ENCODE results near the gene SAMD7.

Gene SAMD7

GRCh38 chr3:169913323-169913722 is 2.0 kb downstream of the SAMD7 start:
- no peak for DNase-seq (ENCODE audit: low read depth)

DNA sequence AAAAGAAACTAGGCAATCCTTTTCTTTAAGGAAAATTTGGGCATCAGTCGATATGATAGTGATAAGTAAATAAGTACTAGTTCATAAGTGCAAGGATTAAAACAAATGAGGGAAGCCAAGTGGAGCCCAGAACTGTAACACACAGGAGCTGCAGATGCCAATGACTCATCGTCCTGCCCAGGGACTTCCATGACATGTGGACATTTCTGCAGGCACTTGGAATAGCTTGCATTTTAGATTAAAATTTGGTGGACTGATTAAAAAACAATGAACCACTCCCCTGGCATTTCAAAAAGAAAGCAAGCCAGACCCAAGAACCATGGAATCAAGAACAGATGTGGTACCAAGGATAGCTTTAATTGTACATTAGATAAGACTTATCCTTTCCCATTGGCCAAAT is 2.9 kb downstream of the SAMD7 start:
- no peak for DNase-seq (ENCODE audit: low read depth)

DNA sequence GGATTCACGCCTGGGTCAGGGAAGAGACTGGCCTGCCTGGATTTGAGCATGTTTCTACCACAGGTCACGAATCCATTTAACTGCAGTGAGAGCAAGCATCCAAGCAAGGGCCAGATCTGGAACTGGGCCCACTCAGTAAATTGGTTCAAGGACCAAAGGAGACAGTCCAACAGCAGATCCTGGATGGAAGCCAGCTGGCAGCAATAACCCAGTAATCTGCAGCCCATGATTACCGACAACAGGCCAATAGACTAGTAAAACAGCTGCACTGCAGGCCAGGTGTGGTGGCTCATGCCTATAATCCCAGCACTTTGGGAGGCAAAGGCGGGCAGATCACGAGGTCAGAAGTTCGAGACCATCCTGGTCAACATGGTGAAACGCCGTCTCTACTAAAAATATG is 11.8 kb downstream of the SAMD7 start:
- no peak for DNase-seq (ENCODE audit: low read depth)

DNA sequence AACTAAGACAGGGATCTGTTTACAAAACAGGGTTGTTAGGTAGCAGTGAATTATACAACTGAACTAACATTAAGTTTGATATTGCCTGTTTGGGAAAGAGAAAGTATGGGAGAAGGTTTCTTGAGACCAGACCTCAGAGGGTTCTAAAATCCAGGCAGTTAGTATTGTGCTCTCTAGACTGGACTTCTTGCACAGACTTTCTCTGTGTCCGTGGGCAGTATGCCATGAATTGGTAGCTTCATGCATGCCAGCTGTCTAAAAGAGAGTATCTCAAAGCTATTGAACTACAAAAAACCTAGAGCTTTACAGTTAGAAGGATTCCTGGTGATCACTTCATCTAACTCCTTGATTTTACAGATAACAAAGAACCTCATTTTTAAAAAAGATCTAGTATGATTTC is 12.5 kb downstream of the SAMD7 start:
- no peak for DNase-seq (ENCODE audit: low read depth)

GRCh38 chr3:169929830-169930519 is 18.6 kb downstream of the SAMD7 start:
- no peak for DNase-seq (ENCODE audit: low read depth)

GRCh38 chr3:169930843-169931242 is 19.5 kb downstream of the SAMD7 start:
- no peak for DNase-seq (ENCODE audit: low read depth)

DNA sequence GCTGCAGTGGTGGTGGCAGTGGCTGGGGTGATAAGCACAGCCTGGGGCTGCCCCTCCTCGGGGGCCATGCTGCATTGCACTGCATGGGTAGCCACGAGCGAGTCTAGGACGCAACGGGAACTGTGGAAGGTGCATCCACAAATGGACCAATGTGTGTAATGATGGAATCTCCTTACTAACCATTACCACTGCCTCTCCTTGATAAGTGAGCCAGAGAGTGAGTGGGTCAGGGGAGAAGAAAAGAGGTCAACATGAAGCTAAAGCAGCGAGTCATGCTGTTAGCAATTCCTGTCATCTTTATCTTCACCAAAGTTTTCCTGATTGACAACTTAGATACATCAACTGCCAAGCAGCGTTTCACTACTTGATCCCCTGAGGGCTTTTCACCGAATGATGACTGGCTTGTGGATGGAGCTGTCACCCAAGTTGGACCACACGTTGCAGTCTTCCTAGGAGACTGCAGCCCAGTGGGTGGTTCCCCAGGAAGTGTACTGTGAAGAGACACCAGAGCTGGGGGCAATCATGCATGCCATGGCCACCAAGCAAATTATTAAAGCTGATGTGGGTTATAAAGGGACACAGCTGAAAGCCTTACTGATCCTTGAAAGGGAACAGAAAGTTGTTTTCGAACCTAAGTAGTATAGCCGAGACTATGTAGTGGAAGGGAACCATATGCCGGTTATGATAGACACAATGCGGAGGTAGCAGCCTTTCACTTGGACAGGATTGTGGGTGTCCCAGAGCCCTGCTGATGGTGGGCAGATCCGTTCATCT is 20.6 kb downstream of the SAMD7 start:
- no peak for DNase-seq (ENCODE audit: low read depth)

DNA sequence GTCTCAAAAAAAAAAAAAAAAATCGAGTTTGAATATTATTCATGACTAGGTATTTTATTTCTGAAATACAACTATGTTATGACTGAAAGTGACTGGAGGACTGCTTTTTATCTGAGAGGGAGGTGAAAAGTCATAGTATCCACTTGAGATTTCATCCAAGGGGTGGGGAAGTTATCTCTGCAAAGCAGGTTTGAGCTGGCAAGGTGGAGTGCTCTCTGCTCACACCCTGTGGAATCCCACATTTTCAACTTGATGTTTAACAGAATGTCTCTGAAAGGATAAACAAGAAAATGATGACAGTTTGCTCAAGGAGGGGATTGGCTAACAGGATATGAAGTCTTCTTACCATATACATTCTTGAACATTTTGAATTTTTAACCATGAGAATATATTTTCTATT is 27.9 kb downstream of the SAMD7 start:
- no peak for DNase-seq (ENCODE audit: low read depth)

GRCh38 chr3:169939751-169940150 is 28.4 kb downstream of the SAMD7 start:
- no peak for DNase-seq (ENCODE audit: low read depth)

GRCh38 chr3:169940470-169941181 is 29.3 kb downstream of the SAMD7 start:
- no peak for DNase-seq (ENCODE audit: low read depth)

GRCh38 chr3:169945313-169945712 is 33.9 kb downstream of the SAMD7 start:
- no peak for DNase-seq (ENCODE audit: low read depth)

GRCh38 chr3:169946336-169946735 is 35.0 kb downstream of the SAMD7 start:
- DNase-seq (ENCODE audit: low read depth): no peak

GRCh38 chr3:169948559-169949448 is 37.4 kb downstream of the SAMD7 start:
- no peak for DNase-seq (ENCODE audit: low read depth)

DNA sequence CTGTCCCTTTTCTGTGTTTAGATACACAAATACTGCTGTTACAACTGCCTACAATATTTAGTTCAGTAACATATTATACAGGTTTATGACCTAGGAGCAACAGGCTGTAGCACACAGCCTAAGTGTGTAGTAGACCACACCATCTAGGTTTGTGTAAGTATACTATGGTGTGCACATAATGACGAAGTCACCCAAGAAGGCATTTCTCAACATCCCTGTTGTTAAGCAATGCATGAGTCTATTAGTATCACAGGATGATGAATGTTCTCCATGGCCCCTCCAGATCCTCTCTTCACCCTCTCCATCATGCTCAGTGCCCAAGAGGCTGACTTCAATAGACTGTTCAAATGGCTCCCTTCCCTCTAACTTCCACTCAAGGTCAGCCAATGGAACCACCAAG is 40.7 kb downstream of the SAMD7 start:
- no peak for DNase-seq (ENCODE audit: low read depth)

DNA sequence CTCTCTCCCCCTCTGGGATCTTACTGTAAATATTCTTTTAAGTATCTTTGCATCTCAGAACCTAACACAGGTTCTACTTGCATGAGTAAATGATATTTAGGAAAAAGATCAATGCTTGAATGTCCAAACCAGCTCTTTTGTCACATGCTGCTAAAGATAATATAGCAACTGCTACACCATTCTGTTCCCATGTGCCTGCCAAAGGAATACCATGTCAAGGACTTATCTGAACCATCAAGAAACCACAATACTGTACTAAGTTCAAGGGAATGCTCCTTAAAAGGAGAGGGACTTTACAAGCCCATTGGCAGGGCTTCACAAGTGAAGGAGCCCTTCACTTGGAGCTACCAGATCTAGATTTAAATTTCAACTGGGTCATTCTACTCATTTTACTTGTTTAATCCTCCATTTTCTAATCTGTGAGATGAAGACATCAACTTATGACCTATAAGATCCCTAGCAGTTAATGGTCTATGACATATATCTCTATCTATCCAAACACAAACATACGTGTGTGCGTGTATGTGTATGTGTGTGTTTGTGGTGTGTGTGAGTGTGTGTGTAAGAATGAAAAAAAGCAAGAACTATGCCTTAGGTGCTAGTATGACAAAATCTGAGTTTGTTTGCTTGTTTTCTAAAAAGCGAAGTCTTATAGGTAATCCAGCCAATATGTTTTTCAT is 42.2 kb downstream of the SAMD7 start:
- no peak for DNase-seq (ENCODE audit: low read depth)

DNA sequence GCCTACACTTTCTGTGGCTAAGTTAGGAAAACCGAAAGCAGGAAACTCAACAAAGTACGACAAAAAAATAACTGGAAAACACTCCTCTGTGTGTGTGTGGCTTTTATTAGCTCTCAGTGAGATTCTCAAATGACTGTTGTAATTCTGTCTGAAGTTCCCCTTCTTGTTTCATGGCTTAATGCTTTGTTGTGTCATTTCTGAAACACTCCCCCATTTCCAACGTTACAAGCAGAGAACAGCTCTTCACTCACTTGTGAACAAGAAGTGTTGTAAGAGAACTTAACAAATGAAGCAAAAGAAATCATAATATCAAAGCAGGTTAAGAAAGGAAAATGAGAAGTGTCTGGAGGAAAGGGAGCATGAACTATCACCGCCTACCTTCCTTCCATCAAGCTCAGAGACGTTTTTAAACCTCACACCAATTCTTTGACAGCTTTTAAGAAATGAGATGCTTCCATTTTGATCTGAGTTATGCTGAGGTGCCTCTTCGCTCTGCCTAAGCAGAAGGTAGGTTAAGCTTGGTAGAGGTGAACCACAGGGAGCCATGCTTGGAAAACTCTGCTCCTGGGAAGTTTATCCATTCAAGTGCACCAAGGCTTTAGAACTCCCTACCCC is 42.9 kb downstream of the SAMD7 start:
- no peak for DNase-seq (ENCODE audit: low read depth)

DNA sequence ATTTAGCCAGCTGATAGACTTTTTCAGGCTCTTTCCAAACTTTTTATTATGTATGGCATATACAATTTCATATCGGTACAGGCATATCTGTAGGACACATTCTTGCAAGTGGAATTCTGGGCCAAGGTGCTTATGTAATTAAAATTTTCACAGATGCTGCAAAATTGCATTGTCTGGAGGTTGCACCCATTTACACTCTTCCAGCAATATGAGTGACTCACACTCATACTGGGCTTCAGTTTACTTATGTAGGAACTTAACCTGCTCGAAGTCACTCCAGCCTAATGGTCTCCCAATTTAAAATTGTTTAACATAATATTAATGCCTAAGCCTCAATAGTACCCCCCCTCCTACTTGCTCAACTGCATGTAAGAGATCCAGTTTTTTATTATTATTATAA is 44.0 kb downstream of the SAMD7 start:
- no peak for DNase-seq (ENCODE audit: low read depth)

DNA sequence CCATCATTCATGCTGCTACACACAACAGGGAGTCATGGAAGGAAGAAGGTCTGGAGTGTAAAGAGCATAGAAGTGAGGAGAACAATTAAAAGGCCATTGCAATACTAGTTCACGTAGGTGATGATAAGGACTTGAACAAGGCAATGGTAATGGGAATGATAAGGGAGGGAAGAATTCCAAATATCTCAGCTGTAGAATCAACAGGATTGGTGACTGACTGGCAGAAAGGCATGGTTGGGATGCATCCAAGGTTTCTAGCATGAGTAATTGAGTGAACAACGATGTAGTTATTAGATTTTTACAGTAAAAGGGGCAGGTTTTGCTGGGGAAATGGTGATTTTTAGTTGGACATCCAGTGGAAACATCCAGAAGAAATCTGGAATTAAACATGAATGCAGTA is 52.8 kb downstream of the SAMD7 start:
- no peak for DNase-seq (ENCODE audit: low read depth)

- no peak for DNase-seq (ENCODE audit: low read depth)
Observed at GRCh38 chr3:169965562-169966427, 54.4 kb downstream of the SAMD7 start.

DNA sequence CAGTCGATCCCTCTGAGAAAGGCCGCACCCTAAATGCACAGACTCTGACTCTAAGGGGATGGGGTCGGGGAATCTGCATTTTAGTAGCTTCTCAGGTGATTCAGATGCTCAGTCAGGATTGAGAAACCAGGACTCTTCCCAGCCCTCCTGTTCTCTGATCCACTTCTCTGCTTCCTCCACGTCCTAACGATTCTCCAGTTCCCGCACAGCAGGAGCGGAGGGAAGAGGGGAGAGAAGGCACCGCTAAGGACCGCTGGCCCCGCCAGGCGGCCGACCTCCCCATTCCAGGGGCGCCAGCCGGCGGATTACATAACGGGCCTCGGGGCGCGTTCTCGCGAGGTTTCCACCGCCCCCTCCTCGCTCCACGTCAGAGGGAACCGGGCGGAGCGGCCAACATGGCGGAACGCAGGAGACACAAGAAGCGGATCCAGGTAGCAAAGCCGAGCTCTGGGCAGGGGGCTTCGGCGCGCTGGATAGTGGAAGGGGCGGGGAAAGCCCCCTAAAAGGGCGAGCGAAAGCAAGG is 55.1 kb downstream of the SAMD7 start, which contains the start of gene SEC62:
Gene SEC62 (plus strand): TSS at position 380 of the 523 bp plus-strand sequence. CDS start 16 bp downstream, at position 396.
- DNase-seq (ENCODE audit: low read depth): peak; percentile 91

All from stimulated activated CD8-positive, alpha-beta memory T cell treated with anti-CD3 and anti-CD28 coated beads, Interleukin-12 subunit alpha, Interleukin-12 subunit beta, amount 100 ng/mL, for 4 hours (primary cell).